HL-60 (cell line): ENCODE data around the gene PRKCG.
"Not testable (repeated sequence)": the region's sequence is repeated elsewhere in the genome, so short reads cannot be mapped to it uniquely, and the experiment has no call there.

ENCODE experiments used
- DNase-seq, 2 experiments: peaks; one replicate each; pipeline ENCODE4 v3.0.0-alpha.2; 2010 to 2020; ENCODE audit warnings: low read depth in 1 of 2, low spot score in 1 of 2
- H3K27ac ChIP-seq: fragments of 250-450 bp; sonication (Bioruptor Pico); replicated peaks from 2 replicates; pipeline ENCODE4 v1.5.1; 2020; ENCODE audit warnings: mild to moderate bottlenecking, moderate library complexity
- H3K27me3 ChIP-seq: fragments of 250-450 bp; sonication (Bioruptor Pico); 2 replicates; pipeline ENCODE4 v1.5.1; 2021; ENCODE audit warnings: mild to moderate bottlenecking, moderate library complexity; ENCODE audit not compliant: insufficient read depth, poor library complexity, severe bottlenecking
- H3K4me3 ChIP-seq: replicated peaks from 2 replicates; pipeline ENCODE4 v1.5.1; 2011; ENCODE audit warnings: mild to moderate bottlenecking, control low read depth, low read length; ENCODE audit not compliant: insufficient read depth
- GABPA ChIP-seq: IDR thresholded peaks from 2 replicates; pipeline ENCODE4 v1.6.1; 2012; ENCODE audit warnings: low read depth
- POLR2AphosphoS5 ChIP-seq: IDR thresholded peaks from 2 replicates; pipeline ENCODE4 v1.6.1; 2012; ENCODE audit warnings: low read depth
- SPI1 ChIP-seq: IDR thresholded peaks from 2 replicates; pipeline ENCODE4 v1.6.1; 2012; ENCODE audit warnings: low read depth, mild to moderate bottlenecking, borderline replicate concordance
- long read RNA-seq: library from polyadenylated mRNA; unstranded; transcript quantifications from one replicate; pipeline ENCODE4 v2.0.0, GENCODE V29; 2020
- TF ChIP-seq, protein P1 (sequence below): IDR thresholded peaks from one replicate; pipeline ENCODE4 v1.5.1; 2011; ENCODE audit warnings: low read length, control low read depth, inconsistent platforms; ENCODE audit not compliant: insufficient read depth
- TF ChIP-seq, protein P2 (sequence below): IDR thresholded peaks from 2 replicates; pipeline ENCODE4 v1.6.1; 2012; ENCODE audit warnings: low read depth; ENCODE audit not compliant: insufficient replicate concordance

Gene PRKCG
- long read RNA-seq, result 0 reads

DNA sequence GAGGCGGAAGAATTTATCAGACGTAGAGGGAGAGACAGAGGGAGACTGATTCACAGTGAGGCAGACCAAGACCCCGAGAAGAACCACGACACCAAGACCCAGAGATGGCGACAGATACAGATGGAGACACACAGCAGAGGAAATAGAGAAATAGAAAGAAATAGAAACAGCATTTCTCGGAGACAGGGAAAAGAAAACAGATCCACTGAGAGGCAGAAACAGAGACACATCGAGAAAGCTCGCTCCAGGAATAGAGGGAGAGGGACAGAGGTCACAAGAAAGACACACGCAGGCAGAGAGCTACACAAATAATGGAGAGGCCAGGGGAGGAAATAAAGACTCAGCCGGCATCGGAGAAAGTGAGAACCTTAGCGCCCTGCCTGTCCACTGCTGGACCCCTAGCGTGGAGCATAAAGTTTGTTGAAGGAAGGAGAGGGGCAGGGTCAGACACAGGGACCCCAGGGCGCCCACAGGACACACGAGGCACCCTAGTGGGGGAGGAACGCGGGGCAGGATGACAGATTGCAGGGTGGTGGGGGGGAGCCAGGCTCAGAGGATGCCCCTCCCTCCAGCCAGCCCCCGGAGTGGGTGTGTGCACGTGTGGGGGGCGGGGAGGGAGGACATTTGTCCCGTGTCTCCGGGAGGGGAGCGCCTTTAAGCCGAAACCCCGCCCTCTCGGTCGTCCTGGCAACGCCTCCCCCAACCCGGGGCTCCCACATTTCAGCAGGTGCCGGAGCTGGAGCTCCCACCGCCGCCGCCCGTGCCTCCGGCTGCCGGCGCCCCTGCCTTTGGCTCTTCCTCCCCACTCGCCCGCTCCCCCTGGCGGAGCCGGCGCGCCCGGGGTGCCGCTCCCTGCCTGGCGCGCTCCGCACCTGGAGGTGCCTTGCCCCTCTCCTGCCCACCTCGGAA, at the start of gene PRKCG:
Gene PRKCG (plus strand): TSS at position 716 of the 909 bp plus-strand sequence. CDS start 298 bp downstream, outside the sequence.
- Histone ChIP-seq H3K27me3 (peaks cover 40% of the 10 kb centered on the region), H3K27ac (no peak within 1 kb of the TSS), H3K4me3 (no peak within 1 kb of the TSS)
- TF ChIP-seq, protein P1, sequence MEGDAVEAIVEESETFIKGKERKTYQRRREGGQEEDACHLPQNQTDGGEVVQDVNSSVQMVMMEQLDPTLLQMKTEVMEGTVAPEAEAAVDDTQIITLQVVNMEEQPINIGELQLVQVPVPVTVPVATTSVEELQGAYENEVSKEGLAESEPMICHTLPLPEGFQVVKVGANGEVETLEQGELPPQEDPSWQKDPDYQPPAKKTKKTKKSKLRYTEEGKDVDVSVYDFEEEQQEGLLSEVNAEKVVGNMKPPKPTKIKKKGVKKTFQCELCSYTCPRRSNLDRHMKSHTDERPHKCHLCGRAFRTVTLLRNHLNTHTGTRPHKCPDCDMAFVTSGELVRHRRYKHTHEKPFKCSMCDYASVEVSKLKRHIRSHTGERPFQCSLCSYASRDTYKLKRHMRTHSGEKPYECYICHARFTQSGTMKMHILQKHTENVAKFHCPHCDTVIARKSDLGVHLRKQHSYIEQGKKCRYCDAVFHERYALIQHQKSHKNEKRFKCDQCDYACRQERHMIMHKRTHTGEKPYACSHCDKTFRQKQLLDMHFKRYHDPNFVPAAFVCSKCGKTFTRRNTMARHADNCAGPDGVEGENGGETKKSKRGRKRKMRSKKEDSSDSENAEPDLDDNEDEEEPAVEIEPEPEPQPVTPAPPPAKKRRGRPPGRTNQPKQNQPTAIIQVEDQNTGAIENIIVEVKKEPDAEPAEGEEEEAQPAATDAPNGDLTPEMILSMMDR, result peak; percentile 23
- TF ChIP-seq GABPA, result no peak
- DNase-seq, result no peak

DNA sequence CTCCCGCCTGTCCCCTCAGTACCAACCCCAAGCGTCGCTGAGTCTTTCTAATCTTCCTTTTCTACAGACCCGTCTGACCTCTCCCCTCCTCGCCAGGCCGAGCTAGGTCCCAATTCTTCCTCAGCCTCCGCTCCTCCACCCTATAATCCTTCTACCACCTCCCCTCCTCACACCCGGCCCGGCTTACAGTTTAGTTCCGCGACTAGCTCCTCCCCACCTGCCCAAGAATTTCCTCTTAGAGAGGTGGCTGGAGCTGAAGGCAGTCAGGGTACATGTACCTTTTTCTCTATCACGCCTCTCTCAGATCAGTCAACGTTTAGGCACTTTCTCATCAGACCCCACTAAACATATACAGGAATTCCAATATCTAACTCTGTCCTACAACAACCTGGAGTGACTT, 49.1 kb upstream of the PRKCG start:
- H3K27ac ChIP-seq, H3K27me3 ChIP-seq, H3K4me3 ChIP-seq: not testable (repeated sequence)
- DNase-seq, result peak in 1 of 2 experiments; percentile 26

DNA sequence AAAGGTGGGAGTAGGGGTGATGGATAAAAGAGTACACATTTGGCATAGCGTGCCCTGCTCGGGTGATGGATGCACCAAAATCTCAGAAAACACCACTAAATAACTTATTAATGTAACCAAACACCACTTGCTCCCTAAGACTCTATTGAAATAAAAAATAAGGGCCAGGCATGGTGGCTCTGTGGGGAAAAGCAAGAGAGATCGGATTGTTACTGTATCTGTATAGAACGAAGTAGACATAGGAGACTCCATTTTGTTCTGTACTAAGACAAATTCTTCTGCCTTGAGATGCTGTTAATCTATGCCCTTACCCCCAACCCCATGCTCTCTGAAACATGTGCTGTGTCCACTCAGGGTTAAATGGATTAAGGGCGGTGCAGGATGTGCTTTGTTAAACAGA, 43.6 kb upstream of the PRKCG start:
- H3K27ac ChIP-seq, H3K27me3 ChIP-seq, H3K4me3 ChIP-seq, DNase-seq: not testable (repeated sequence)

DNA sequence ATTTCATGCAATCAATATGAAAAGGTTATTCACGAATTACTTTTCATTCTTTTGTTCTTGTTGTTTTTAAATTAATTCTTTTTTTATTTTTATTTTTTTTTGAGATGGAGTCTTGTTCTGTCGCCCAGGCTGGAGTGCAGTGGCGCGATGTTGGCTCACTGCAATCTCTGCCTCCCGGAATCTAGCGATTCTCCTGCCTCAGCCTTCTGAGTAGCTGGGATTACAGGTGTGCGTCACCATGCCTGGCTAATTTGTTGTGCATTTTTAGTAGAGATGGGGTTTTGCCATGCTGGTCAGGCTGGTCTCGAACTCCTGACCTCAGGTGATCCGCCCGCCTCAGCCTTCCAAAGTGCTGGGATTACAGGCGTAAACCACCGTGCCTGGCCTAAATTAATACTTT, 41.8 kb upstream of the PRKCG start:
- H3K27me3 ChIP-seq, H3K27ac ChIP-seq, H3K4me3 ChIP-seq, DNase-seq: not testable (repeated sequence)

DNA sequence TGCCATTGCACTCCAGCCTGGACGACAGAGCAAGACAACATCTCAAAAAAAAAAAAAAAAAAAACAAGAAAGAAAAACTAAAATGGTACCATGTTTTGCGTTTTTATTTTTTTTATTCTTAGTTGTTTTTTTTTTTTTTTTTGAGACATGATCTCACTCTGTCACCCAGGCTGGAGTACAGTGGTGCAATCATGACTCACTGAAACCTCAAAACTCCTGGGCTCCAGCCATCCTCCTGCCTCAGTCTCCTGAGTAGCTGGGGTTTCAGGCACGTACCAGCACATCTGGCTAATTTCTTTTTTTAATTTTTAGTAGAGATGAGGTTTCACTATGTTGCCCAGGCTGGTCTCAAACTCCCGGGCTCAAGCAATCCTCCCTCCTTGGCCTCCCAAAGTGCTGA, 41.1 kb upstream of the PRKCG start:
- peak in 1 of 2 experiments; percentile 59 for DNase-seq
- not testable (repeated sequence) for H3K4me3 ChIP-seq, H3K27ac ChIP-seq, H3K27me3 ChIP-seq

DNA sequence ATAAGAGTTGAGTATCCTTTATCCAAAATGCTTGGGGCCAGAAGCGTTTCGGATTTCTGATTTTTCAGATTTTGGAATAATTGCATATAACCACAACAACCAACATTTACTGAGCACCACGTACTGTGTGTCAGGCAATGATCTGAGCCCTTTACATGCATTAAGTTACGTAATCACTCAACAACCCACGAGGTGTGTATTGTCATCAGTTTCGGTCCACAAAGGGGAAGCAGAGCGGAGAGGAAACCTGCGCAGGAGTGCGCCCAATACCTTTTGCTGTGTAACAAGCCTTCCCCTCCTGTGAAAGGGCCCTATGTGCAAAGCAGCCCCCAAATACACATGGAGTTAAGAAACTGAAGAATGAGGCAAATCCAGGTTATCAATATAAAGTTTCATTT, 37.1 kb upstream of the PRKCG start:
- Histone ChIP-seq H3K27me3 (peaks cover 4% of the 10 kb centered on the region), H3K4me3 (no peak overlapping the region), H3K27ac (no peak overlapping the region)
- TF ChIP-seq, protein P1, result no peak
- TF ChIP-seq POLR2AphosphoS5 (no peak), GABPA (no peak), SPI1 (no peak)
- TF ChIP-seq, protein P2, sequence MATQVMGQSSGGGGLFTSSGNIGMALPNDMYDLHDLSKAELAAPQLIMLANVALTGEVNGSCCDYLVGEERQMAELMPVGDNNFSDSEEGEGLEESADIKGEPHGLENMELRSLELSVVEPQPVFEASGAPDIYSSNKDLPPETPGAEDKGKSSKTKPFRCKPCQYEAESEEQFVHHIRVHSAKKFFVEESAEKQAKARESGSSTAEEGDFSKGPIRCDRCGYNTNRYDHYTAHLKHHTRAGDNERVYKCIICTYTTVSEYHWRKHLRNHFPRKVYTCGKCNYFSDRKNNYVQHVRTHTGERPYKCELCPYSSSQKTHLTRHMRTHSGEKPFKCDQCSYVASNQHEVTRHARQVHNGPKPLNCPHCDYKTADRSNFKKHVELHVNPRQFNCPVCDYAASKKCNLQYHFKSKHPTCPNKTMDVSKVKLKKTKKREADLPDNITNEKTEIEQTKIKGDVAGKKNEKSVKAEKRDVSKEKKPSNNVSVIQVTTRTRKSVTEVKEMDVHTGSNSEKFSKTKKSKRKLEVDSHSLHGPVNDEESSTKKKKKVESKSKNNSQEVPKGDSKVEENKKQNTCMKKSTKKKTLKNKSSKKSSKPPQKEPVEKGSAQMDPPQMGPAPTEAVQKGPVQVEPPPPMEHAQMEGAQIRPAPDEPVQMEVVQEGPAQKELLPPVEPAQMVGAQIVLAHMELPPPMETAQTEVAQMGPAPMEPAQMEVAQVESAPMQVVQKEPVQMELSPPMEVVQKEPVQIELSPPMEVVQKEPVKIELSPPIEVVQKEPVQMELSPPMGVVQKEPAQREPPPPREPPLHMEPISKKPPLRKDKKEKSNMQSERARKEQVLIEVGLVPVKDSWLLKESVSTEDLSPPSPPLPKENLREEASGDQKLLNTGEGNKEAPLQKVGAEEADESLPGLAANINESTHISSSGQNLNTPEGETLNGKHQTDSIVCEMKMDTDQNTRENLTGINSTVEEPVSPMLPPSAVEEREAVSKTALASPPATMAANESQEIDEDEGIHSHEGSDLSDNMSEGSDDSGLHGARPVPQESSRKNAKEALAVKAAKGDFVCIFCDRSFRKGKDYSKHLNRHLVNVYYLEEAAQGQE, result no peak
- peak; percentile 64 to 72 for DNase-seq
